ENCODE results near the gene RNU4-1. TPM values are rescaled to one million over a fixed set of nuclear protein-coding genes. Genes with fewer than 3 reads are reported as not detected.

The RNU4-1 gene
- total RNA-seq, 1 experiment from 2014 or later = 2,436 TPM

GRCh38 chr12:120332523-120332922 lies 39.5 kb upstream of the RNU4-1 start:
- POLR2A ChIA-PET = no interaction called here
- DNase-seq (ENCODE audit: low spot score) (no peak), ATAC-seq (no peak)
- Mint-ChIP-seq H3K4me1 (no peaks in the 10 kb centered on the region), H3K4me3 (no peak overlapping the region), H3K36me3 (peaks cover 16% of the 10 kb centered on the region), H3K27me3 (ENCODE audit: low read depth) (peaks cover 15% of the 10 kb centered on the region), H3K9me3 (peaks cover 21% of the 10 kb centered on the region), H3K27ac (no peak overlapping the region)
- TF ChIP-seq NFYB (CRISPR knock-in tag; conservative IDR thresholded peaks at IDR 0.05; ENCODE audit: low read depth) (no peak), ZNF416 (CRISPR knock-in tag; IDR thresholded peaks at IDR 0.05) (no peak), SMAD4 (CRISPR knock-in tag; IDR thresholded peaks at IDR 0.05) (no peak), USF2 (CRISPR knock-in tag; IDR thresholded peaks at IDR 0.05) (no peak)
- CTCF ChIA-PET = interaction anchor here (0.8 kb wide), 1 partner anchor 18 kb away, joined by 5 read pairs; no protein-coding TSS in a partner anchor

GRCh38 chr12:120332041-120332440 lies 39.0 kb upstream of the RNU4-1 start:
- ATAC-seq = no peak
- H3K4me3 Mint-ChIP-seq = no peak overlapping the region
- DNase-seq (ENCODE audit: low spot score) = no peak
- peaks cover 16% of the 10 kb centered on the region for H3K9me3 Mint-ChIP-seq
- peaks cover 13% of the 10 kb centered on the region for H3K27me3 Mint-ChIP-seq (ENCODE audit: low read depth)
- ChIA-PET CTCF (interaction anchor here (1.4 kb wide), 1 partner anchor 15 kb away, joined by 5 read pairs; no protein-coding TSS in a partner anchor), POLR2A (no interaction called here)
- H3K4me1 Mint-ChIP-seq = no peaks in the 10 kb centered on the region
- no peak overlapping the region for H3K27ac Mint-ChIP-seq
- TF ChIP-seq ETV6 (CRISPR knock-in tag; IDR thresholded peaks at IDR 0.05) (no peak), E2F1 (CRISPR knock-in tag; IDR thresholded peaks at IDR 0.05) (no peak), NFYB (CRISPR knock-in tag; conservative IDR thresholded peaks at IDR 0.05; ENCODE audit: low read depth) (no peak), AFF4 (CRISPR knock-in tag; IDR thresholded peaks at IDR 0.05; ENCODE audit: borderline replicate concordance) (no peak), HMGXB4 (CRISPR knock-in tag; IDR thresholded peaks at IDR 0.05) (no peak), ESRRA (CRISPR knock-in tag; IDR thresholded peaks at IDR 0.05; ENCODE audit: borderline replicate concordance) (no peak), ZNF263 (CRISPR knock-in tag; IDR thresholded peaks at IDR 0.05; ENCODE audit: low read depth) (no peak), E2F5 (CRISPR knock-in tag; IDR thresholded peaks at IDR 0.05) (no peak)
- peaks cover 13% of the 10 kb centered on the region for H3K36me3 Mint-ChIP-seq

GRCh38 chr12:120331390-120331789 lies 38.4 kb upstream of the RNU4-1 start:
- H3K27me3 Mint-ChIP-seq (ENCODE audit: low read depth) = peaks cover 10% of the 10 kb centered on the region
- DNase-seq (ENCODE audit: low spot score) (no peak), ATAC-seq (no peak)
- ChIA-PET POLR2A (no interaction called here), CTCF (interaction anchor here (1.4 kb wide), 1 partner anchor 14 kb away, joined by 5 read pairs; no protein-coding TSS in a partner anchor)
- H3K27ac Mint-ChIP-seq = no peak overlapping the region
- H3K4me3 Mint-ChIP-seq = no peak overlapping the region
- H3K4me1 Mint-ChIP-seq = no peaks in the 10 kb centered on the region
- peaks cover 9% of the 10 kb centered on the region for H3K36me3 Mint-ChIP-seq
- H3K9me3 Mint-ChIP-seq = peaks cover 9% of the 10 kb centered on the region
- TF ChIP-seq TCF7 (CRISPR knock-in tag; IDR thresholded peaks at IDR 0.05; ENCODE audit: low read depth) (no peak), ZNF425 (CRISPR knock-in tag; conservative IDR thresholded peaks at IDR 0.05) (no peak), EMX1 (CRISPR knock-in tag; IDR thresholded peaks at IDR 0.05) (no peak), FOXJ3 (CRISPR knock-in tag; IDR thresholded peaks at IDR 0.05; ENCODE audit: borderline replicate concordance) (no peak), ZNF263 (CRISPR knock-in tag; IDR thresholded peaks at IDR 0.05; ENCODE audit: low read depth) (no peak), E2F1 (CRISPR knock-in tag; IDR thresholded peaks at IDR 0.05) (no peak), AR (CRISPR knock-in tag; IDR thresholded peaks at IDR 0.05) (no peak)

All from WTC11 (cell line).